Pons (tissue), 1 donor: ENCODE measurements around the gene SCLY.
"Not testable (repeated sequence)": the region's sequence is repeated elsewhere in the genome, so short reads cannot be mapped to it uniquely, and the experiment has no call there.

ENCODE experiments used
- DNase-seq: peaks from one replicate; pipeline ENCODE4 v3.0.0-alpha.2; 2016; ENCODE audit warnings: low spot score

SCLY gene

GRCh38 chr2:238060542-238061314 is at the start of gene SCLY:
Gene SCLY (plus strand): TSS chr2:238061001. CDS start chr2:238061055, 54 bp downstream.
- peak; percentile 97 for DNase-seq

GRCh38 chr2:238013806-238014205 is 47.0 kb upstream of the SCLY start:
- no peak for DNase-seq

GRCh38 chr2:238015705-238016104 is 45.1 kb upstream of the SCLY start:
- no peak for DNase-seq

GRCh38 chr2:238016526-238016925 is 44.3 kb upstream of the SCLY start:
- DNase-seq: no peak

- DNase-seq: no peak
These were observed 40.8 kb upstream of the SCLY start for GRCh38 chr2:238019962-238020361.

GRCh38 chr2:238020816-238021215 is 40.0 kb upstream of the SCLY start:
- no peak for DNase-seq

- no peak for DNase-seq
These were observed 39.5 kb upstream of the SCLY start for GRCh38 chr2:238021327-238021726.

GRCh38 chr2:238022594-238023157 is 38.1 kb upstream of the SCLY start:
- no peak for DNase-seq

- no peak for DNase-seq
These were observed 37.2 kb upstream of the SCLY start for GRCh38 chr2:238023608-238024007.

GRCh38 chr2:238024986-238025385 is 35.8 kb upstream of the SCLY start:
- DNase-seq: no peak

- DNase-seq: no peak
These were observed 35.0 kb upstream of the SCLY start for GRCh38 chr2:238025741-238026360.

- DNase-seq: no peak
These were observed 33.7 kb upstream of the SCLY start for GRCh38 chr2:238027058-238027457.

- DNase-seq: no peak
These were observed 33.0 kb upstream of the SCLY start for GRCh38 chr2:238027591-238028415.

GRCh38 chr2:238029853-238030252 is 30.9 kb upstream of the SCLY start:
- DNase-seq: no peak

GRCh38 chr2:238030422-238031155 is 30.2 kb upstream of the SCLY start:
- no peak for DNase-seq

- no peak for DNase-seq
These were observed 29.1 kb upstream of the SCLY start for GRCh38 chr2:238031751-238032150.

GRCh38 chr2:238032755-238033337 is 28.0 kb upstream of the SCLY start:
- no peak for DNase-seq

GRCh38 chr2:238033991-238034390 is 26.8 kb upstream of the SCLY start:
- not testable (repeated sequence) for DNase-seq

- no peak for DNase-seq
These were observed 22.6 kb upstream of the SCLY start for GRCh38 chr2:238038203-238038602.

- no peak for DNase-seq
These were observed 21.6 kb upstream of the SCLY start for GRCh38 chr2:238039151-238039550.

GRCh38 chr2:238039985-238040384 is 20.8 kb upstream of the SCLY start:
- DNase-seq: no peak
